ENCODE measurements around the gene KCNMB4.
A peak's percentile ranks its signal among the peaks of the same experiment; 100 is the strongest.

The KCNMB4 gene

GRCh38 chr12:70366581-70367257, 629 bp downstream of the KCNMB4 start:
- H3K4me3 ChIP-seq (ENCODE audit: low read depth, low read length), result peak overlapping the region; percentile 71
- H3K36me3 ChIP-seq, result no peaks in the 10 kb centered on the region
- TF ChIP-seq CTCF (IDR thresholded peaks at IDR 0.05; ENCODE audit: low read depth, low read length), result no peak
- H3K27me3 ChIP-seq, result peaks cover 51% of the 10 kb centered on the region
- H3K9me3 ChIP-seq, result no peaks in the 10 kb centered on the region
- peak; percentile 48 for DNase-seq
- no peaks in the 10 kb centered on the region for H3K4me1 ChIP-seq

DNA sequence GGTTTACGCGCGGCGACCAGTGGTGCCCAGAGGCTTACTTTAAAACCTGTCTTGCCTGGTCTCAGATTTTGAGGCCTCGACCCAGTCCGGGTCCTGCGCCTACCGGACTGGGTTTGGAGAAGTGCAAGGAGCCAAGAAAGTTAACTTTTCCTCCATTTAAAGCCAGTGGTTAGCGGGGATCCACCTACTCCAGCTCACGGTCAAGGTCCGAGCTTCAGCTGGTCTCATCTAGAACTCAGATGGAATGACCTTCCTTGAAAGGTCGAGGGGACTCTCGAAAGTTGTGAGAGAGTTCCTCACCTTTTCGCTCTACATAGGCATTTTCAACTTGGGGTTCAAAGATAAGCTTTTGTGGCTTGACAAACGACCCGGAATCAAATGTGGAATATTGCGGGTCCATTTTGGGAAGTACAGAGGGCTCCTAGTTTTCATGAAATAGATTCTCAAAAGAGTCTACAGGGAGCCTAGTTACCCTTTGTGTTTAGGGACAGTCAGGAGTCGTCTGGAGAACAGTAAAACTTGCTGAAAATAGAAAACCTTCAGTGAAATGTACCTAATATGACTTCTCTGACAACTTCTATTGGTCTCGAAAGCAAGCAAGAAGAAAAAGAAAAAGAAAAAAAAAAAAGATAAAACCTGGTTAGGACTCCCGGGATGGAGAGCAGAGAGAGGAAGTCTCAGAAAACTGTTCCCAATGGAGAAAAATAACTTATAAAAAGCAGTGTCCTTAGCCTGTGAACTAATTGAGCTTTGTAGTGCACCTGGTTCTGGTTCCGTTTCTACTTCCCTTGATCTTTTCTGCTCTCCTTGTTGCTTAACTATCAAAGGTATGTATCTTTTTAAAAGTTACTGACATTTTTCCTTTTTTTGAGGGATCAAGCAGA, 1.4 kb downstream of the KCNMB4 start:
- peak overlapping the region; percentile 51 for H3K4me3 ChIP-seq (ENCODE audit: low read depth, low read length)
- H3K9me3 ChIP-seq, result no peaks in the 10 kb centered on the region
- TF ChIP-seq CTCF (IDR thresholded peaks at IDR 0.05; ENCODE audit: low read depth, low read length), result no peak
- DNase-seq, result no peak
- H3K4me1 ChIP-seq, result no peaks in the 10 kb centered on the region
- peaks cover 51% of the 10 kb centered on the region for H3K27me3 ChIP-seq
- H3K36me3 ChIP-seq, result no peaks in the 10 kb centered on the region

GRCh38 chr12:70372881-70373280, 6.8 kb downstream of the KCNMB4 start:
- Histone ChIP-seq H3K36me3 (no peaks in the 10 kb centered on the region), H3K4me3 (ENCODE audit: low read depth, low read length) (no peak overlapping the region)
- TF ChIP-seq CTCF (IDR thresholded peaks at IDR 0.05; ENCODE audit: low read depth, low read length), result no peak

GRCh38 chr12:70379846-70380245, 13.8 kb downstream of the KCNMB4 start:
- no peak for DNase-seq

More at GRCh38 chr12:70372881-70373280, 6.8 kb downstream of the KCNMB4 start:
- H3K4me1 ChIP-seq, result no peaks in the 10 kb centered on the region
- H3K9me3 ChIP-seq, result no peaks in the 10 kb centered on the region
- peaks cover 11% of the 10 kb centered on the region for H3K27me3 ChIP-seq
- no peak for DNase-seq

DNA sequence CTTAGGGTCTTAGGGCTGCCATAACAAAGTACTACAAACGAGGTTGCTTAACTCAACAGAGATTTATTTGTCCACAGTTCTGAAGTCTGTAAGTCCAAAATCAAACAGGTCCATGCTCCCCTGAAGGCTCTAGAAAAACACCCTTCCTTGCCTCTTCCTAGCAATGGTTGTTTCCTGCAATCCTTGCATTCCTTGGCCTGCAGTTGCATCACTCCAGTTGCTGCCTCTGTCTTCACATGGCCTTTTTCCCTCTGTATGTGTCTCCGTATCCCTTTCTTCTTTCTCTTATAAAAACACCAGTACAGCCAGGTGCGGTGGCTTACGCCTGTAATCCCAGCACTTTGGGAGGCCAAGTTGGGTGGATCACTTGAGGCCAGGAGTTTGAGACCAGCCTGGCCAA, 17.4 kb downstream of the KCNMB4 start:
- Histone ChIP-seq H3K9me3 (no peaks in the 10 kb centered on the region), H3K36me3 (no peaks in the 10 kb centered on the region), H3K4me3 (ENCODE audit: low read depth, low read length) (no peak overlapping the region), H3K4me1 (no peaks in the 10 kb centered on the region), H3K27me3 (no peaks in the 10 kb centered on the region; the same call in 1 of the 2 replicates)
- no peak for TF ChIP-seq CTCF (IDR thresholded peaks at IDR 0.05; ENCODE audit: low read depth, low read length)
- no peak for DNase-seq

More at GRCh38 chr12:70379846-70380245, 13.8 kb downstream of the KCNMB4 start:
- no peak overlapping the region for H3K4me3 ChIP-seq (ENCODE audit: low read depth, low read length)
- no peaks in the 10 kb centered on the region; the same call in 1 of the 2 replicates for H3K27me3 ChIP-seq
- H3K9me3 ChIP-seq, result no peaks in the 10 kb centered on the region
- TF ChIP-seq CTCF (IDR thresholded peaks at IDR 0.05; ENCODE audit: low read depth, low read length), result no peak
- no peaks in the 10 kb centered on the region for H3K4me1 ChIP-seq
- no peaks in the 10 kb centered on the region for H3K36me3 ChIP-seq

Measured in BE2C (cell line).